Stimulated activated CD8-positive, alpha-beta memory T cell treated with anti-CD3 and anti-CD28 coated beads, Interleukin-12 subunit alpha, Interleukin-12 subunit beta, amount 100 ng/mL, for 24 hours (primary cell): ENCODE measurements around the gene STARD9.

Experiments used
- DNase-seq: peaks from one replicate; pipeline ENCODE4 v3.0.0-alpha.2; 2020; ENCODE audit errors: extremely low read depth

Gene STARD9

GRCh38 chr15:42627485-42627884, 52.1 kb downstream of the STARD9 start:
- no peak for DNase-seq

DNA sequence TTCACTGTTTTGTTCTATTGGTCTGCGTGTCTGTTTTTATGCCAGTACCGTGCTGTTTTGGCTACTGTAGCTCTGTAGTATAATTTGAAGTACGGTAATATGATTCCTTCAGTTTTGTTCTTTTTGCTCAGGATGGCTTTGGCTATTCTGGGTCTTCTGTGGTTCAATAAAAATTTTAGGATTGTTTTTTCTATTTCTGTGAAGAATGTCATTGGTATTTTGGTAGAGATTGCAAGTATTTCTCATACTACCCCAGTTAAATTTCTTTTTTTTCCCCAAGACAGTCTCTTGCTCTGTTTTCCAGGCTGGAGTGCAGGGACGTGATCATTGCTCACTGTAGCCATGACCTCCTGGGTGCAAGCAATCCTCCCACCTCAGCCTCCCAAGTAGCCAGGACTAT, 53.4 kb downstream of the STARD9 start:
- DNase-seq = no peak

GRCh38 chr15:42632105-42632675, 56.8 kb downstream of the STARD9 start:
- DNase-seq = no peak

DNA sequence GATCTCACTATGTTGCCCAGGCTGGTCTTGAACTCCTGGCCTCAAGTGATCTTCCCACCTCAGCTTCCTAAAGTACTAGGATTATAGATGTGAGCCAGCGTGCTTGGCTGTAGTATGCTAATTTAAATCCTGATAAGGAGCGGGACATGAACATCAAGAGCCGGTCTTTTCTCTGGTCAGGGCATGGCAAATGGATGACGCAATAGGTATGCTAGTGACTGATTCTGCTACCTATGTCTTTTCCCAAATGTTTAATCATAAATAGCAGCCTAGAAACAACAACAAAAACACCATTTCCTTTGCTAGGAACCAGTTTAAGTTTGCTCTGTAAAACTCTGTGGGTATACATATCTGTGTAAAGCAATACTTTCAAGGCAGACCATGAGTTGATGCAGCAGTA, 64.7 kb downstream of the STARD9 start:
- no peak for DNase-seq

GRCh38 chr15:42650208-42651066, 75.0 kb downstream of the STARD9 start:
- no peak for DNase-seq

GRCh38 chr15:42665827-42666226, 90.4 kb downstream of the STARD9 start:
- DNase-seq = no peak

- no peak for DNase-seq
Observed at GRCh38 chr15:42667855-42668254, 92.4 kb downstream of the STARD9 start.

DNA sequence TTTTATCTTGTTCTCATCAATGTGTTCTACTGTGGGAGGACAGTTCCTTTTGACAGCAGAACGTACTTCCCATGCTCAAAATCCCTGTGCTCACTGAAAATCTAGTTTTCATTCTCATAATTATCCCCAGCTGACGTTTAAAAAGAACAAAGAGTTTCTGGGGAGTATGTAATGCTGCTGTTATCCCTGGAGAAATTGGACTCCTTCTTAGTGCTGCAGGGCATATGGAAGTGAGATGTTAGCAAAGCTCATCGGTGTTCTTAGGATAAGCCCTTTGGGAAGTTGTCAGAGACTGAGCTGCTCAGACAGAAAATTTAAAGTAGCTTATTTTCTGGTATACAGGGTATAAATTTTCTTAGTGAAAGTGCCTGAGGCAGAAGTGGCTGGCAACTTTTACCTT, 95.0 kb downstream of the STARD9 start:
- no peak for DNase-seq

DNA sequence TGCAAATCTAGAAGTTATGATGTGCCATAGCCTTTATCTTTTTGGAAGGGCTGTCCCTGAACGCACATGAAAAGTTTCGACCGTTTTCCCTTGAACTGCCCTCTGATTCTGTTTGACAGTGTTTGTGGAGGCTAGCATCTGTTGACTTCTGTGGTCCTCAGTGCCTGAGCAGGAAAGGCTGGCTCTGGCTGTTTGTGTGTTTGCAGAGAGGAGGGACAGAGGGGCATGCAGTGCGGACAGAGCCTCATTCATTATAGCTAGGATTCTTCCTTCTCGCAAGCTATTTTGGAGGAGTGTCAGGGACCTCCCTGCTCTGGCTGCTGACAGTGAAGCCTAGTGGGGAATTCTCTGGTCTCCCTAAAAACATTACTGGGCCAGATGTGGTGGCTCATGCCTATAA, 97.0 kb downstream of the STARD9 start:
- no peak for DNase-seq

- no peak for DNase-seq
Observed at GRCh38 chr15:42674472-42674871, 99.1 kb downstream of the STARD9 start.

DNA sequence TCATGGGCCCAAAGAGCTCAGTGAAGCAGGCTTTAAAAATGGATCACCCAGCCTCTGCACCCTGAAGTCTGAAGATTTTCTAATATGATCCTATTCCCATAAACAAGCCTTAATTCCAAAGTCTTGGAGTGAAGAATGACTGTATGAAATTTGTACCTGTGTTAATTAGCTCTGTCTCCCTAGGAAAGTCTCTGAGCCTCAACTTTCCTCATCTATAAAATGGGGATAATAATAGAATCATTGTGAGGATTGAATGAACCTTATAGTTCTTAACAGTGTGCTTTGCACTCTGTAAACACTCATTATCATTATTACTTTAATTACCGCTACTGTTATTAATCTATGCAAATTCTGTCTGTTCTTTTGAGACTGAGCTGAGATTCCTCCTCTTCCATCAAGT, 99.6 kb downstream of the STARD9 start:
- no peak for DNase-seq

DNA sequence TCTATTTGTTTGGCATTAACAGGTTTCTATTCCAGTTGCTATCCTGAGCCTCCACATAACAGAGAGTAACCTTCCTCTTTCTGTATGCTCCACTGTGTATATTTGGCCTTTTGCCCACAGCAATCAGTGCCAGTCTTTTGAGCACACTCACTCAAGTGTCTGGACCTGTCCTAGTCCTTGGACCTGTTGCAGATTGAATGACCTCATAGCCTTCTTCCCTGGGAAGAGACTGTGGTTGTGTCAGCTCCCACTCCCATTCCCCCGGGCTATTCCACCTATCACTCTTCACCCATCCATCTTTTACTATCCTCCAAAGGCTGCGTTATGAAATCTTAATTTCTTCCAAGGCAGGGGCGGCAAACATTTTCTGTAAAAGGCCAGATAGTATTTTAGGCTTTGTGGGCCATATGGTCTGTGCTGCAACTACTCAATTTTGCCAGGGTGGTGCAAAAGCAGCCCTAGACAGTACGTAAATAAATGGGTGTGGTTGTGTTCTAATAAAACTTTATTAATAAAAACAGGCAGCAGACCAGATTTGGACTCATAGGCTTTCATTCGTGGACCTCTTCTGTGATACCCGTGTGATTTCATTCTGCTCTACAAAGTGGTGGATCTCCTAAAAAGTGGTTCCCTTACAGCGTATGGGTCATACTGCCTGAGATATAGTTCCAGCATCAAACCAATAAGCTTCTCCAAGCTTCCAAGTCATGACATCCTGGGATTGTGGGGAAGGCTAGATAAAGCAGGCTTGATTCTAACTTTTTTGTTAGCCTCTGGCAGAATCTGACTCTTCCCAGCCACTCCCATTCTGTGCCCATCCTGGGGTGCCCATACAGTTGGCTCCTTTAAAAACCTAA, 104.1 kb downstream of the STARD9 start:
- DNase-seq = no peak

DNA sequence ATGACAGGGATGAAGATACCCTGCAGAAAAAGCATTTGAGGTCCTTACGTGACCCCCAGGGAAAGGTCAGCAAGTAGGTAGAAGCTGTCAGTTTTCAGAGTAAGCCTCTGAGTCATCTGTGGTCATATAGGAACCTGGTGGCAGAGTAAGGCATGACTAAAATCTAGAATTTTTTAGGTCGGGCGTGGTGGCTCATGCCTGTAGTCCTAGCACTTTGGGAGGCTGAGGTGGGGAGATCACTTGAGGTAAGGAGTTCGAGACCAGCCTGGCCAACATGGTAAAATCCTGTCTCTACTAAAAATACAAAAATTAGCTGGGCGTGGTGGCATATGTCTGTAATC, 104.7 kb downstream of the STARD9 start:
- DNase-seq = peak; percentile 11

DNA sequence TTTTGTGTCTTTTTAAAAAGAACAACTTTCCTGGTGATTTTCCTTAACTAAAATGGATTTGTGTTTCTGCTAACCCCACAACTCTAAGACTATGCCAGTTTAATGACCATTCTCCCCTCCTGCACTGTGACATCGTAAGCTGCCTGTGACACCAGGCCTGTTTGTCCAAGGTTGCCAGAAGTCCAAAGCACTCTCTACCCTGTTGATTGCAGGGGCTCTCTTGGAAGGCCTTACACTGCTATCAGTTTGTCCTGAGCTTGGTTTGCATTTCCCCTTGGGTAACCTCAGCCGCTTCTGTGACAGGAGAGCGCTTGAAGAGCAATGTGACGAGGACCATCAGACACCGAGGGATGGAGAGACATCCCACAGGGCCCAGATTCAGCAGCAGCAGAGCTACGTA, 105.7 kb downstream of the STARD9 start:
- no peak for DNase-seq

GRCh38 chr15:42686281-42686680, 110.9 kb downstream of the STARD9 start:
- no peak for DNase-seq

GRCh38 chr15:42687740-42688139, 112.3 kb downstream of the STARD9 start:
- DNase-seq = no peak

DNA sequence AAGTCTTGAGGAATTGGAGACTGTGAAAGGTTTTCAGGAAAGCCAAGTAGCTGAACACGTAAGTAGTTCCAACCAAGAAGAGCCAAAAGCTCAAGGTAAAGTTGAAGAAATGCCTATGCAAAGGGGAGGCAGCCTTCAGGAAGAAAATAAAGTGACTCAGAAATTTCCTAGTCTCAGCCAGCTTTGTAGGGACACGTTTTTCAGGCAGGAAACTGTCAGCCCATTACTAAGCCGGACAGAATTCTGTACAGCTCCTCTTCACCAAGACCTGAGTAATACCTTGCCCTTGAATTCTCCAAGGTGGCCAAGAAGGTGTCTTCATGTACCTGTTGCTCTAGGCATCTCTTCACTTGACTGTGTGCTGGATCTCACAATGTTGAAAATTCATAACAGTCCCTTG, 112.9 kb downstream of the STARD9 start:
- DNase-seq = no peak

DNA sequence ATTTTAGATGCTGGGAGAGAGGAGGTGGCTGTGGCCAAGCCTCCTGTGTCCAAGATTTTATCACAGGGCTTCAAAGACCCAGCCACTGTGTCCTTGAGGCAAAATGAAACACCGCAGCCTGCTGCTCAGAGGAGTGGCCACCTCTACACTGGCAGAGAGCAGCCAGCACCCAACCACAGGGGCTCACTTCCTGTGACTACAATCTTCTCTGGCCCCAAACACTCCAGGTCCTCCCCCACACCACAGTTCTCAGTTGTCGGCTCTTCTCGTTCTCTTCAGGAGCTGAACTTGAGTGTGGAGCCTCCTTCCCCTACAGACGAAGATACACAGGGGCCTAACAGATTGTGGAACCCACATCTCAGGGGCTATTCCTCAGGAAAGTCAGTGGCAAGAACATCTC, 115.9 kb downstream of the STARD9 start:
- DNase-seq = no peak

GRCh38 chr15:42691770-42692169, 116.4 kb downstream of the STARD9 start:
- no peak for DNase-seq

- DNase-seq = no peak
Observed at GRCh38 chr15:42692536-42692935, 117.1 kb downstream of the STARD9 start.

- no peak for DNase-seq
Observed at GRCh38 chr15:42692997-42693396, 117.6 kb downstream of the STARD9 start.

GRCh38 chr15:42693496-42693895, 118.1 kb downstream of the STARD9 start:
- DNase-seq = no peak

DNA sequence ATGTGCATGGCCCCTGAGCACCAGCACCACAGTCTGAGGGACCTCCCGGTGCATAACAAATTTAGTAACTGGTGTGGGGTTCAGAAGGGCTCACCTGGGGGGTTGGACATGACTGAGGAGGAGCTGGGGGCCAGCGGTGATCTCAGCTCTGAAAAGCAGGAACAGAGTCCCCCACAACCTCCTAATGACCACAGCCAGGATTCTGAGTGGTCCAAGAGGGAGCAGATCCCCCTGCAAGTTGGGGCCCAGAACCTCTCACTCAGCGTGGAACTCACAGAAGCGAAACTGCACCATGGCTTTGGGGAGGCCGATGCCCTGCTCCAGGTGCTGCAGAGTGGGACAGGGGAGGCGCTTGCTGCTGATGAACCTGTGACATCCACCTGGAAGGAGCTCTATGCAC, 118.5 kb downstream of the STARD9 start:
- no peak for DNase-seq
